HepG2 (cell line): Measurements from ENCODE around the gene ZFP36L2. TPM values are rescaled to one million over a fixed set of nuclear protein-coding genes. Genes with fewer than 3 reads are reported as not detected.
A peak's percentile ranks its signal among the peaks of the same experiment; 100 is the strongest.

Experiments used
- CERS6 ChIP-seq: sonication (generic); formaldehyde crosslinking; IDR thresholded peaks from 2 replicates; pipeline ENCODE4 v1.5.0; 2020; ENCODE audit warnings: missing genetic modification reagents
- CREM ChIP-seq, 2 experiments: sonication (generic) in 1 of 2; formaldehyde crosslinking in 1 of 2; IDR thresholded peaks; 2 replicates each; pipeline versions ENCODE4 v1.4.0 to v1.6.1; 2016 to 2020; ENCODE audit warnings: antibody characterized with exemption in 1 of 2, mild to moderate bottlenecking in 1 of 2, missing genetic modification reagents in 1 of 2
- HDAC1 ChIP-seq: sonication (generic); formaldehyde crosslinking; IDR thresholded peaks from 2 replicates; pipeline ENCODE4 v1.5.1; 2020; ENCODE audit warnings: mild to moderate bottlenecking, missing genetic modification reagents
- MYC ChIP-seq: sonication (generic); formaldehyde crosslinking; IDR thresholded peaks from 2 replicates; pipeline ENCODE4 v1.9.0; 2021; ENCODE audit warnings: missing genetic modification reagents, borderline replicate concordance
- NKX3-1 ChIP-seq: sonication (generic); formaldehyde crosslinking; IDR thresholded peaks from 2 replicates; pipeline ENCODE4 v1.5.0; 2020; ENCODE audit warnings: missing genetic modification reagents
- POGK ChIP-seq: sonication (generic); formaldehyde crosslinking; conservative IDR thresholded peaks from 2 replicates; pipeline ENCODE4 v1.8.0; 2022; ENCODE audit warnings: mild to moderate bottlenecking, moderate library complexity, missing genetic modification reagents
- POGZ ChIP-seq: sonication (generic); formaldehyde crosslinking; IDR thresholded peaks from 2 replicates; pipeline ENCODE4 v1.4.0; 2020; ENCODE audit warnings: mild to moderate bottlenecking, missing genetic modification reagents
- SRY ChIP-seq: sonication (generic); formaldehyde crosslinking; IDR thresholded peaks from 2 replicates; pipeline ENCODE4 v1.8.0; 2022; ENCODE audit warnings: mild to moderate bottlenecking, missing genetic modification reagents
- STAG1 ChIP-seq: sonication (generic); formaldehyde crosslinking; IDR thresholded peaks from 2 replicates; pipeline ENCODE4 v1.4.0; 2020; ENCODE audit warnings: missing genetic modification reagents
- TBX2 ChIP-seq: sonication (generic); formaldehyde crosslinking; IDR thresholded peaks from 2 replicates; pipeline ENCODE4 v1.5.0; 2020; ENCODE audit warnings: missing genetic modification reagents, mild to moderate bottlenecking, borderline replicate concordance
- ZBTB7B ChIP-seq: sonication (generic); formaldehyde crosslinking; IDR thresholded peaks from 2 replicates; pipeline ENCODE4 v1.4.0; 2020; ENCODE audit warnings: missing genetic modification reagents
- ZNF782 ChIP-seq: sonication (generic); formaldehyde crosslinking; IDR thresholded peaks from 2 replicates; pipeline ENCODE4 v1.4.0; 2020; ENCODE audit warnings: missing genetic modification reagents, mild to moderate bottlenecking, borderline replicate concordance
- polyA plus RNA-seq, 8 experiments: library from polyadenylated mRNA; depleted of rRNA in 3 of 8; stranded (reverse) in 7 of 8; unstranded in 1 of 8; fragments of >200 nt; fragmentation: Illumina TruSeq in 4 of 8; extraction: Trizol in 4 of 8; gene quantifications; 2 replicates each; pipeline versions ENCODE4 v1.2.1 to v1.2.3, GENCODE V29; 2011 to 2016; ENCODE audit warnings: low read depth in 4 of 8, missing spikeins in 1 of 8, mixed read lengths in 1 of 8; ENCODE audit not compliant: insufficient read depth in 1 of 8
- total RNA-seq, 5 experiments: library from RNA; depleted of rRNA; stranded (reverse); fragments of >200 nt; fragmentation: Illumina TruSeq; extraction: Trizol; gene quantifications; 2 replicates each; pipeline ENCODE4 v1.2.3, GENCODE V29; 2016; ENCODE audit warnings: low read depth in 1 of 5
- TF ChIP-seq, protein P1 (sequence below), 2 experiments: sonication (generic) in 1 of 2; formaldehyde crosslinking in 1 of 2; IDR thresholded peaks; 2 replicates each; pipeline versions ENCODE4 v1.4.0 to v1.6.1; 2018 to 2020; ENCODE audit warnings: missing genetic modification reagents in 2 of 2, borderline replicate concordance in 1 of 2, low read depth in 1 of 2, mild to moderate bottlenecking in 1 of 2, missing biosample characterization in 1 of 2
- TF ChIP-seq, protein P2 (sequence below): sonication (generic); formaldehyde crosslinking; IDR thresholded peaks from 2 replicates; pipeline ENCODE4; 2020; ENCODE audit warnings: missing genetic modification reagents, mild to moderate bottlenecking, borderline replicate concordance
- TF ChIP-seq, protein P3 (sequence below): sonication (generic); formaldehyde crosslinking; IDR thresholded peaks from 2 replicates; pipeline ENCODE4 v1.4.0; 2020; ENCODE audit warnings: missing genetic modification reagents, mild to moderate bottlenecking, borderline replicate concordance

ZFP36L2 gene
- total and polyA plus RNA-seq, 2 of the 13 experiments (the other 11 are each of a cell fraction or from before 2014, with no cell fraction given), result 11.2 to 21.8 TPM

DNA sequence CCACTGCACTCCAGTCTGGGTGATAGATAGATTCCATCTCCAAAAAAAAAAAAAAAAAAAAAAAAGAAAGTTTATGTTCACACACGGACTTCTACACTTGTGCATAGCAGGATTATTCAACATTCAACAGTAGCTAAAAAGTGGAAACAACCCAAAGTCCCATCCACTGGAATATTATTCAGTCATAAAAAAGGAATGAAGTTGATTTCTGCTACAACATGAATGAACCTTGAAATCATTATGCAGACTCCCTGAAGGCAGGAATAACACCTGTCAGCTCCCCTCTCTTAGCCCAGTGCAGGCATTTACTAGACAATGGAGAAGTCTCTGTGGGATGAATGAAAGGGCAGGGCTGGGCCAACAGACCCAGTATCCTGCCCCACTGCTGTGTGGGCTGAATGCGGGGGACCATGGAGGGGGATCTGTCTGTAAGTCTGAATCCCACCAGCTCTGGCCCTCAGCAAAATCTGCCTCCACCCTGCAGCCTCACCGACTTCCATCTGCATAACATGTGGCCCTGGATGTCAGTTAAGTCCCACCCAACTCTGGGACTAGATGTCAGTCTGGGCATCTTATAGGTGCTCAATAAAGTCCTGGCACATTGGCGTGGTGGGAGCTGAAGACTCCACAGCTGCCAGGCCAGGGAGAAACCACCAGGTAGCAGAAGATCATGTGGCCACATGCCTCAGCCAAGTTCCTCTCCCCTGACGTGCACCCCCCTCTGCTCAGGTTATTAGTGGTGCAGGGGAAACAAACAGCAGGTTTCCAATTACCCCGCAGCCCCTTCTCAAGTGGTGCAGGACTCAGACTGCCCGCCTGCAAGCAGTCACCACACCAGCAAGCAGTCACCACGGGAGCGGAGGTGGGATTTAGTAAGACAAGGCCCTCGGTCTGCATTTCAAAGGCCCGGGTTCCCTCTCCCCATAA is 8.9 kb downstream of the ZFP36L2 start (continued):
- TF ChIP-seq SRY (CRISPR knock-in tag) (no peak), CREM (IDR thresholded peaks at IDR 0.05) (no peak), CREM (CRISPR knock-in tag; IDR thresholded peaks at IDR 0.05) (no peak), POGK (CRISPR knock-in tag) (no peak), CERS6 (CRISPR knock-in tag) (no peak), STAG1 (CRISPR knock-in tag) (no peak), HDAC1 (CRISPR knock-in tag) (0 out of 2 replicates have a peak, but pooled peaks have one; percentile 11), MYC (CRISPR knock-in tag) (0 out of 2 replicates have a peak, but pooled peaks have one; percentile 38), NKX3-1 (CRISPR knock-in tag) (no peak), TBX2 (peak; percentile 36; the same call in 1 of the 2 replicates), ZNF782 (CRISPR knock-in tag) (no peak), ZBTB7B (CRISPR knock-in tag) (0 out of 2 replicates have a peak, but pooled peaks have one; percentile 17), POGZ (no peak)
- TF ChIP-seq, protein P1, sequence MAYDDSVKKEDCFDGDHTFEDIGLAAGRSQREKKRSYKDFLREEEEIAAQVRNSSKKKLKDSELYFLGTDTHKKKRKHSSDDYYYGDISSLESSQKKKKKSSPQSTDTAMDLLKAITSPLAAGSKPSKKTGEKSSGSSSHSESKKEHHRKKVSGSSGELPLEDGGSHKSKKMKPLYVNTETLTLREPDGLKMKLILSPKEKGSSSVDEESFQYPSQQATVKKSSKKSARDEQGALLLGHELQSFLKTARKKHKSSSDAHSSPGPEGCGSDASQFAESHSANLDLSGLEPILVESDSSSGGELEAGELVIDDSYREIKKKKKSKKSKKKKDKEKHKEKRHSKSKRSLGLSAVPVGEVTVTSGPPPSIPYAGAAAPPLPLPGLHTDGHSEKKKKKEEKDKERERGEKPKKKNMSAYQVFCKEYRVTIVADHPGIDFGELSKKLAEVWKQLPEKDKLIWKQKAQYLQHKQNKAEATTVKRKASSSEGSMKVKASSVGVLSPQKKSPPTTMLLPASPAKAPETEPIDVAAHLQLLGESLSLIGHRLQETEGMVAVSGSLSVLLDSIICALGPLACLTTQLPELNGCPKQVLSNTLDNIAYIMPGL (CRISPR knock-in tag; IDR thresholded peaks at IDR 0.05; ENCODE audit: borderline replicate concordance in 1 of 2, low read depth in 1 of 2), result no peak
- TF ChIP-seq, protein P2, sequence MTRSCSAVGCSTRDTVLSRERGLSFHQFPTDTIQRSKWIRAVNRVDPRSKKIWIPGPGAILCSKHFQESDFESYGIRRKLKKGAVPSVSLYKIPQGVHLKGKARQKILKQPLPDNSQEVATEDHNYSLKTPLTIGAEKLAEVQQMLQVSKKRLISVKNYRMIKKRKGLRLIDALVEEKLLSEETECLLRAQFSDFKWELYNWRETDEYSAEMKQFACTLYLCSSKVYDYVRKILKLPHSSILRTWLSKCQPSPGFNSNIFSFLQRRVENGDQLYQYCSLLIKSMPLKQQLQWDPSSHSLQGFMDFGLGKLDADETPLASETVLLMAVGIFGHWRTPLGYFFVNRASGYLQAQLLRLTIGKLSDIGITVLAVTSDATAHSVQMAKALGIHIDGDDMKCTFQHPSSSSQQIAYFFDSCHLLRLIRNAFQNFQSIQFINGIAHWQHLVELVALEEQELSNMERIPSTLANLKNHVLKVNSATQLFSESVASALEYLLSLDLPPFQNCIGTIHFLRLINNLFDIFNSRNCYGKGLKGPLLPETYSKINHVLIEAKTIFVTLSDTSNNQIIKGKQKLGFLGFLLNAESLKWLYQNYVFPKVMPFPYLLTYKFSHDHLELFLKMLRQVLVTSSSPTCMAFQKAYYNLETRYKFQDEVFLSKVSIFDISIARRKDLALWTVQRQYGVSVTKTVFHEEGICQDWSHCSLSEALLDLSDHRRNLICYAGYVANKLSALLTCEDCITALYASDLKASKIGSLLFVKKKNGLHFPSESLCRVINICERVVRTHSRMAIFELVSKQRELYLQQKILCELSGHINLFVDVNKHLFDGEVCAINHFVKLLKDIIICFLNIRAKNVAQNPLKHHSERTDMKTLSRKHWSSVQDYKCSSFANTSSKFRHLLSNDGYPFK (CRISPR knock-in tag), result peak; percentile 12; the same call in 1 of the 2 replicates
- TF ChIP-seq, protein P3, sequence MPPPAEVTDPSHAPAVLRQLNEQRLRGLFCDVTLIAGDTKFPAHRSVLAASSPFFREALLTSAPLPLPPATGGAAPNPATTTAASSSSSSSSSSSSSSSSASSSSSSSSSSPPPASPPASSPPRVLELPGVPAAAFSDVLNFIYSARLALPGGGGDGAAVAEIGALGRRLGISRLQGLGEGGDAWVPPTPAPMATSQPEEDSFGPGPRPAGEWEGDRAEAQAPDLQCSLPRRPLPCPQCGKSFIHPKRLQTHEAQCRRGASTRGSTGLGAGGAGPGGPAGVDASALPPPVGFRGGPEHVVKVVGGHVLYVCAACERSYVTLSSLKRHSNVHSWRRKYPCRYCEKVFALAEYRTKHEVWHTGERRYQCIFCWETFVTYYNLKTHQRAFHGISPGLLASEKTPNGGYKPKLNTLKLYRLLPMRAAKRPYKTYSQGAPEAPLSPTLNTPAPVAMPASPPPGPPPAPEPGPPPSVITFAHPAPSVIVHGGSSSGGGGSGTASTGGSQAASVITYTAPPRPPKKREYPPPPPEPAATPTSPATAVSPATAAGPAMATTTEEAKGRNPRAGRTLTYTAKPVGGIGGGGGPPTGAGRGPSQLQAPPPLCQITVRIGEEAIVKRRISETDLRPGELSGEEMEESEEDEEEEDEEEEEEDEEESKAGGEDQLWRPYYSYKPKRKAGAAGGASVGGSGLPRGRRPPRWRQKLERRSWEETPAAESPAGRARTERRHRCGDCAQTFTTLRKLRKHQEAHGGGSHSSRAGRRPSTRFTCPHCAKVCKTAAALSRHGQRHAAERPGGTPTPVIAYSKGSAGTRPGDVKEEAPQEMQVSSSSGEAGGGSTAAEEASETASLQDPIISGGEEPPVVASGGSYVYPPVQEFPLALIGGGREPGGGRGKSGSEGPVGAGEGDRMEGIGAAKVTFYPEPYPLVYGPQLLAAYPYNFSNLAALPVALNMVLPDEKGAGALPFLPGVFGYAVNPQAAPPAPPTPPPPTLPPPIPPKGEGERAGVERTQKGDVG (CRISPR knock-in tag), result peak; percentile 21; the same call in 1 of the 2 replicates
